Measurements from ENCODE around the gene PRRT1.

Gene PRRT1

DNA sequence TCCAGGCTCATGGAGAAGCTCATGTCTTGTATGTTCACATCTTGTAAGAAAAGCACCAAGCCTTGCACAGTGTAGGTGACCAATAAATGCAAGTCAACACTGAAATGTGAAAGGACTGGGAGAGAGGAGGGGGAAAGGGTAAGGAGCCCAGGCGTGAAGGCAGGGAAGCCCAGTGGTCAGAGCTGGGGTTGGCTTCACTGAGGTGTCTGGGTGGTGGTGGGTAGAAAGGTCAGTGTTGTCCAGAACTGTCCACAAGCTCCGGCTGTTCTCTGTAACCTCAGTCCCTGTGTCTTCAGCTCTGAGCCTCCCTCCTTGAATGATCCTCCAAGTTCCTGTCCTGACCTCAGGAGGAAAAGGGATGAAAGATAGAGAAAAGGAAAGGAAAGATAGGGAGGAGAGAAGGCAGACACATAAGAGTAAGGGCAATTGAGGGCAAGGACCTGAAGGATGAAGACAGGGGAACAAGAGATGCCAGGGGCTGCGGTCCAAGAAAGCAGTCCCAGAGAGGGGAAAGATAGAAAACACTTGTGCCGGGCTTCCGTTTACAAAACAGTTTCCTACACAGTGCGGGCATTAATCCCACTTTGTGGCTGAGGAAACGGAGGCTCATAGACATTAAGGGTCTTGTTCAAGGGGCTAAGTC lies 40.2 kb downstream of the PRRT1 start:
- Histone ChIP-seq H3K9ac (ENCODE audit: low read length) (no peak overlapping the region), H2BK5ac (ENCODE audit: low read depth, low read length, poor library complexity) (no peak overlapping the region), H3K9me3 (ENCODE audit: insufficient read depth, low read depth, low read length) (peaks cover 2% of the 10 kb centered on the region), H3K36me3 (ENCODE audit: control insufficient read depth in 1 of 2, insufficient read depth in 2 of 2, low read length in 2 of 2) (peaks cover 16 to 18% of the 10 kb centered on the region in 2 experiments), H3K14ac (ENCODE audit: low read length) (no peak overlapping the region), H3K79me2 (ENCODE audit: control insufficient read depth, insufficient read depth, low read length, poor library complexity) (no peaks in the 10 kb centered on the region), H3K4me2 (ENCODE audit: low read length) (no peak overlapping the region), H3K27ac (ENCODE audit: low read depth, low read length) (no peak overlapping the region), H4K8ac (ENCODE audit: low read depth, low read length) (no peak overlapping the region), H2AFZ (ENCODE audit: insufficient read depth, low read length, poor library complexity) (no peak overlapping the region), H3K4me1 (ENCODE audit: control insufficient read depth in 1 of 2, insufficient read depth in 2 of 2, low read length in 2 of 2) (peaks cover 4 to 7% of the 10 kb centered on the region in 2 experiments), H3K4me3 (ENCODE audit: low read depth, low read length) (no peak overlapping the region), H2BK120ac (ENCODE audit: insufficient read depth, low read length, poor library complexity) (no peak overlapping the region), H3K23ac (ENCODE audit: low read length) (no peak overlapping the region), H3K79me1 (ENCODE audit: low read length) (no peaks in the 10 kb centered on the region), H3K4ac (ENCODE audit: low read depth, low read length) (no peak overlapping the region), H3K27me3 (ENCODE audit: insufficient read depth, low read length) (no peaks in the 10 kb centered on the region), H4K91ac (ENCODE audit: low read depth, low read length) (no peak overlapping the region), H2AK5ac (ENCODE audit: low read length) (no peak overlapping the region), H2BK12ac (ENCODE audit: low read length) (no peak overlapping the region), H4K12ac (ENCODE audit: low read depth, low read length) (no peak overlapping the region), H3K18ac (ENCODE audit: low read length) (no peak overlapping the region)
- WGBS (ENCODE audit: extremely low coverage, insufficient coverage, insufficient read length), result no CpG with 5 or more reads among the region's 7 CpGs
- no peak for DNase-seq

DNA sequence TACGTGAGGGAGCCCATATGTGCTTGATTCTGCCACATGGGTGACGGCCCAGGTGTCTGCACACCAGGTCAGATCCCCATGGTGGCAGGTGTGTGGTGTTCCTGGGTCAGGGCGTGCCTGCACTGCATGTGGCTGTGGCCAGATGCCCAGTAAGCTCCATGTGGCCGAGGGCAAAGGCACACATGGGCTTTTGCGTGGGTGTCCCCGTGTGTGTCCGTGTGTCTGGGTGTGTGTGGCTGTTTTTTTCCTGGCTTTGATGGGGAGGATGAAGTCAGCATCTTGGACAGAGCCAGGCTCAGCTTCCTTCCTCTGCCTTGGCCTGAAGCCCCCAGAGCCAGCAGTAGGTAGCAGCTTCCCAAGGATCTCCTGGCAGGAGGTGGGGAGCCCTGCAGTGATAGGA lies 41.1 kb downstream of the PRRT1 start:
- no peak overlapping the region for H3K27ac ChIP-seq (ENCODE audit: low read depth, low read length)
- no peak overlapping the region for H3K4me3 ChIP-seq (ENCODE audit: low read depth, low read length)
- no peak overlapping the region for H2BK5ac ChIP-seq (ENCODE audit: low read depth, low read length, poor library complexity)
- H2AK5ac ChIP-seq (ENCODE audit: low read length), result no peak overlapping the region
- H4K91ac ChIP-seq (ENCODE audit: low read depth, low read length), result no peak overlapping the region
- no peak overlapping the region for H3K4ac ChIP-seq (ENCODE audit: low read depth, low read length)
- H3K36me3 ChIP-seq (ENCODE audit: control insufficient read depth in 1 of 2, insufficient read depth in 2 of 2, low read length in 2 of 2), result peaks cover 8 to 9% of the 10 kb centered on the region in 2 experiments
- peaks cover 2% of the 10 kb centered on the region for H3K9me3 ChIP-seq (ENCODE audit: insufficient read depth, low read depth, low read length)
- H3K23ac ChIP-seq (ENCODE audit: low read length), result no peak overlapping the region
- no peak overlapping the region for H2AFZ ChIP-seq (ENCODE audit: insufficient read depth, low read length, poor library complexity)
- H3K18ac ChIP-seq (ENCODE audit: low read length), result no peak overlapping the region
- H4K8ac ChIP-seq (ENCODE audit: low read depth, low read length), result no peak overlapping the region
- WGBS (ENCODE audit: extremely low coverage, insufficient coverage, insufficient read length), result no CpG with 5 or more reads among the region's 7 CpGs
- no peak overlapping the region for H3K14ac ChIP-seq (ENCODE audit: low read length)
- H3K4me2 ChIP-seq (ENCODE audit: low read length), result no peak overlapping the region
- no peak overlapping the region for H3K9ac ChIP-seq (ENCODE audit: low read length)
- peaks cover 4 to 7% of the 10 kb centered on the region in 2 experiments for H3K4me1 ChIP-seq (ENCODE audit: control insufficient read depth in 1 of 2, insufficient read depth in 2 of 2, low read length in 2 of 2)
- no peaks in the 10 kb centered on the region for H3K27me3 ChIP-seq (ENCODE audit: insufficient read depth, low read length)
- H4K12ac ChIP-seq (ENCODE audit: low read depth, low read length), result no peak overlapping the region
- H3K79me1 ChIP-seq (ENCODE audit: low read length), result no peaks in the 10 kb centered on the region
- no peak overlapping the region for H2BK120ac ChIP-seq (ENCODE audit: insufficient read depth, low read length, poor library complexity)
- no peaks in the 10 kb centered on the region for H3K79me2 ChIP-seq (ENCODE audit: control insufficient read depth, insufficient read depth, low read length, poor library complexity)
- no peak overlapping the region for H2BK12ac ChIP-seq (ENCODE audit: low read length)
- no peak for DNase-seq

GRCh38 chr6:32109765-32110160 lies 42.0 kb downstream of the PRRT1 start:
- Histone ChIP-seq H3K36me3 (ENCODE audit: control insufficient read depth in 1 of 2, insufficient read depth in 2 of 2, low read length in 2 of 2) (peaks cover 4% of the 10 kb centered on the region in 2 experiments), H3K23ac (ENCODE audit: low read length) (no peak overlapping the region), H3K4me3 (ENCODE audit: low read depth, low read length) (no peak overlapping the region), H3K14ac (ENCODE audit: low read length) (no peak overlapping the region), H3K4ac (ENCODE audit: low read depth, low read length) (no peak overlapping the region), H3K9ac (ENCODE audit: low read length) (no peak overlapping the region), H4K12ac (ENCODE audit: low read depth, low read length) (no peak overlapping the region), H3K18ac (ENCODE audit: low read length) (no peak overlapping the region), H3K79me2 (ENCODE audit: control insufficient read depth, insufficient read depth, low read length, poor library complexity) (no peaks in the 10 kb centered on the region), H3K4me2 (ENCODE audit: low read length) (no peak overlapping the region), H4K8ac (ENCODE audit: low read depth, low read length) (no peak overlapping the region), H3K27ac (ENCODE audit: low read depth, low read length) (no peak overlapping the region), H2AK5ac (ENCODE audit: low read length) (no peak overlapping the region), H4K91ac (ENCODE audit: low read depth, low read length) (no peak overlapping the region), H3K79me1 (ENCODE audit: low read length) (no peaks in the 10 kb centered on the region), H2BK12ac (ENCODE audit: low read length) (no peak overlapping the region), H2BK5ac (ENCODE audit: low read depth, low read length, poor library complexity) (no peak overlapping the region), H2BK120ac (ENCODE audit: insufficient read depth, low read length, poor library complexity) (no peak overlapping the region), H3K4me1 (ENCODE audit: control insufficient read depth in 1 of 2, insufficient read depth in 2 of 2, low read length in 2 of 2) (peaks cover 4 to 5% of the 10 kb centered on the region in 2 experiments), H3K27me3 (ENCODE audit: insufficient read depth, low read length) (no peaks in the 10 kb centered on the region), H2AFZ (ENCODE audit: insufficient read depth, low read length, poor library complexity) (no peak overlapping the region), H3K9me3 (ENCODE audit: insufficient read depth, low read depth, low read length) (peaks cover 2% of the 10 kb centered on the region)
- no peak for DNase-seq
- no CpG with 5 or more reads among the region's 6 CpGs for WGBS (ENCODE audit: extremely low coverage, insufficient coverage, insufficient read length)

DNA sequence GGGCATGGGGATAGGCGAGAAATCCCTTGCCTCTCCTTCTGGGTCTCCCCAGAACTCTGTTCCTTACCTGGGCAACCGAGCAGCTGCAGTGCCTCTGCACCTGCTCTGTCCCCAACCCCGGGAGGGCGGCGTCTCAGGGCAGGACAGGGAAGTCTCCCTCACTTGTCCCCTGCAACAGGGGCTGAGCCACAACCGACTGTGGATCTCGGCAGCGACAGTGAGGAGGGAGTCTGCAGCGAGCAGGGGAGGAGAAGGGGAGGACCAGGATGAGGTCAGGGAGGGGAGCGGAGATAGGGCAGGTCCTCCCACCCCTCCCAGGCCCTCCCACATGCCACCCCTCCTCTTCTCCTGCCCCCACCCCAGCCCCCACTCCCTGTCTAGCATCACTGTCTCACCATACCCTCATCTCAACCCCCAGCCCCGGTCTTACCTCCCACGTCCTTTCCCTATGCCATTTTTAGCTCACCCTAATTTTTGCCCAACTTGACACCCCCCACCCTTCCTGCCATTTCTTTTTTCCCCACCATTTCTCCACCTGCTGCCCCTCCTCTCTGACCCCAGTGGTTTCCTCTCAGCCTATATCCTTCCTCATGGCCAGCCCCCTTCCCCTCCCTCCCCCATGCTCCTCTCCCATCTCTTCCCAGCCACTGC lies 42.5 kb downstream of the PRRT1 start, which contains the start of gene TNXB:
TSS of gene TNXB (minus strand) at position 225 of the 651 bp plus-strand sequence. CDS start 11,140 bp downstream, outside the sequence.
- DNase-seq, result no peak
- Histone ChIP-seq H3K79me1 (ENCODE audit: low read length) (no peaks in the 10 kb centered on the region), H3K4me2 (ENCODE audit: low read length) (no peak within 1 kb of the TSS), H3K4me1 (ENCODE audit: control insufficient read depth in 1 of 2, insufficient read depth in 2 of 2, low read length in 2 of 2) (peaks cover 3 to 4% of the 10 kb centered on the region in 2 experiments), H2BK5ac (ENCODE audit: low read depth, low read length, poor library complexity) (no peak within 1 kb of the TSS), H3K18ac (ENCODE audit: low read length) (no peak within 1 kb of the TSS), H3K36me3 (ENCODE audit: control insufficient read depth in 1 of 2, insufficient read depth in 2 of 2, low read length in 2 of 2) (peaks cover 2 to 3% of the 10 kb centered on the region in 2 experiments), H4K91ac (ENCODE audit: low read depth, low read length) (no peak within 1 kb of the TSS), H3K23ac (ENCODE audit: low read length) (peak within 1 kb of the TSS; percentile 47), H4K8ac (ENCODE audit: low read depth, low read length) (no peak within 1 kb of the TSS), H3K14ac (ENCODE audit: low read length) (no peak within 1 kb of the TSS), H3K27ac (ENCODE audit: low read depth, low read length) (no peak within 1 kb of the TSS), H2AK5ac (ENCODE audit: low read length) (no peak within 1 kb of the TSS), H2AFZ (ENCODE audit: insufficient read depth, low read length, poor library complexity) (no peak within 1 kb of the TSS), H3K4me3 (ENCODE audit: low read depth, low read length) (no peak within 1 kb of the TSS), H3K27me3 (ENCODE audit: insufficient read depth, low read length) (no peaks in the 10 kb centered on the region), H2BK120ac (ENCODE audit: insufficient read depth, low read length, poor library complexity) (no peak within 1 kb of the TSS), H3K79me2 (ENCODE audit: control insufficient read depth, insufficient read depth, low read length, poor library complexity) (no peaks in the 10 kb centered on the region), H3K4ac (ENCODE audit: low read depth, low read length) (no peak within 1 kb of the TSS), H3K9ac (ENCODE audit: low read length) (no peak within 1 kb of the TSS), H3K9me3 (ENCODE audit: insufficient read depth, low read depth, low read length) (peaks cover 2% of the 10 kb centered on the region), H4K12ac (ENCODE audit: low read depth, low read length) (no peak within 1 kb of the TSS), H2BK12ac (ENCODE audit: low read length) (no peak within 1 kb of the TSS)
- WGBS (ENCODE audit: extremely low coverage, insufficient coverage, insufficient read length), result no CpG with 5 or more reads among the region's 12 CpGs

Measured in trophoblast cell (in vitro differentiated cells and primary cell).